ENCODE measurements around the gene MRPS34.
"Not testable (repeated sequence)": the region's sequence is repeated elsewhere in the genome, so short reads cannot be mapped to it uniquely, and the experiment has no call there.

The MRPS34 gene

DNA sequence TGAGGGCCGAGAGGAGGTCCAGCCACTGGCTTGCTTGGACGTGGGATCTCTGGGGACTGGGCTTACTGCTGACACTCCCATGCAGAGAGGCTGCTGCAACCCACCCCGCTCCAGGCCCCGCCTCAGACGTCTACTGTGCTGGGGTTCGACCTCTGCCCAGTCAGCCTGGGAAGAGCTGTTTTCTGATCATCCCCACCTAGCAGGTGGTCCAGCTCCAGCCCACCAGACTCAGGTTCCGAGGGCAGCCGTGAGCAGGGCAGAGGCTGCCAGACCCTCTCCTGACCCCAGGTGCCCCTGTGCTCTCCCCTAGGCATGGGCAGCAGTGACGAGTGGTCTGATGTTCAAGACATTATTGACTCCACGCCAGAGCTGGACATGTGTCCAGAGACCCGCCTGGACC, 25.0 kb downstream of the MRPS34 start:
- DNase-seq = no peak

GRCh38 chr16:1746693-1747195, 26.2 kb downstream of the MRPS34 start:
- DNase-seq = no peak

DNA sequence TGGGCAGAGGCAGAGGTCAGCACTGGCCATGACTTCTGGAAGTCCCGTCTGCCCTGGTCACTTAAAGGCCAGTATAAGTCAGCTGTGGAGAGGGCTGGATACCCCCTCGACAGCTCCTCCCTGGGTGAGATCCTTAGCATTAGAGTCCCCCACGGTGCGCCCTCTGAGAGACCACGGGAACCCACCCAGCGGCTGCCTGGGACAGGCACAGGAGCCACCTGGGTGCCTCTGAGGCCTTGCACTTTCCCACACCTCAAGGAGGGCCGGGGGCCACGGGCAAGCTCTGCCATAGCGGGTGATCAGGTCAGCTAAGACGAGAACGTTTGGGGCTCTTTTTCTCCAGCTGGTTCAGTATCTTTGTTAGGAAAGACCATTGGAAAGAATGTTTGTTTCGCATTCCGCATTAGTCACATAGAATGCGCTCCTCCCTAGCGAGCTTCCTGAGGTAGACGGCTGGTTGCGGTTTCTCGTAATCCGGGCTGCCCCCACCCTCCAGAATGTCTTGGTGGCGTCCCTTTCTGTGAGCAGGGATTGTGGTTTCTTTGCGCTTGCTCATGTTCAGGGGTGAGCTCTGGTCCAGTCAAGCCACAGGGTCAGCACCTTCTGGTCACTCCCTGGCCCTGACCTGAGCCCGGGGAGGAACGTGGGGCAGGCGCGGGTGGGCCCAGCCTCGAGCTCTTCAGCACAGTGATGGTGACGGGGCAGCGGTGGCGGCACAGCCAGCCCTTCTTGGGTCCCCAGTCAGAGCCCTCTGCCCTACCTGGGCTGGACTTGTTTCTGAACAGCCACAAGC, 26.8 kb downstream of the MRPS34 start:
- DNase-seq = no peak

DNA sequence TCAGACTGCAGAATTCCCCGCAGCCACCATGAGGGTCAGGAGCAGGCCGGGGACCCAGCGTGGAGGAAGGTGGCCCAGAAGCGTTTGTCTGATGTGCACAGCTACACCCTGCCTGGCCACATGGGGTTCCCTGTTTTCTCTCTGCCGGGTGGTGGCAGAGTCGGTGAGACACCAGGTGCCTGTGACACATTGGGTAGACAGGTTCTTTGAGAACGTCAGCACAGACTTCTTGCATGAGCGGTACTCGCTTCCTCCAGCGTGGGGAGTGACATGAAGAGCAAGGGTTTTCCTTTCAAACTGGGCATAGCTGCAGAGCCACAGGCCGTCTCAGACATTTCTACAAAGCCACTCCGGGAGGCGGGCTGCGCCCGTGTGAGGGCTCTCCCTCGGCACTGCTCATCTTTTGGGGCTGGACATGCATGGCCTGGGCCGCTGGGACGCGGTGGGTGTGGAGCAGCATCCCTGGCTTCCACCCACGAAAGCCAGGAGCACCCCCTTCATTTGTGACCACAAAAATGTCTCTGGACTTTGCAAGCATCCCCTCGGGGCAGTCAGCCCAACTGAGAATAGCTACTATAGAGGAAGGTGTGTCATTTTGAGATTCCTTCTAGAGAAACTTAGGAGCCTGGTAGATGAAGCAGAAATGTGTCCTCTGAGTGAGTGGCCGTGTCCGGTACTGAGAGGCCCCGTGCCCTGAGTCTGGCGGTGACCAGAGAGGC, 27.6 kb downstream of the MRPS34 start:
- DNase-seq = no peak

DNA sequence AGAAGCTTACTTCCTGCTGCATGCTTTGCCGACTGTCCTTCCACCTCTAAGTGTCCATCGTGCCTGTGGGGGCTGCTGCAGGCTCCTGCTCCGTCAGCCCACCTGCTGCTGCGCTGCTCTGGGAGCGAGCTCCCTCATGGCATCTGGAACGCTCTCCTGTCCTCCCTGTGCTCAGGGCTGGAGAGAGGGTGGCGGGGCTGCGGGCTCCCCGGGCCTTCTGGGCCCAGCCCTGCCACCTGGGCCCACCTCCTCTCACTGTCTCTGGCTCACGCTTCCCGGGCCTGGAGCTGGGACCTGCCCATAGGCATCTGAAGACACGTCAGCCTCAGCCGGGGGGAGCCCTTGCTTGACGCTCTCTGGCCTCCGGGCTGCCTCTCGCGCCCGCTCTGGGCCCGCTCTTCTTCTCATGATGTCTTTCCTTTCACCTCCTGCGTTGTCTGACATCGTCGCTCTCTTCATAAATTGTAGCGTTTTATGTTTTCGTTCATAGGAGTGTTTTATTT, 28.5 kb downstream of the MRPS34 start:
- DNase-seq = no peak

- peak; percentile 22 for DNase-seq
Observed at GRCh38 chr16:1743376-1744337, 29.3 kb downstream of the MRPS34 start.

DNA sequence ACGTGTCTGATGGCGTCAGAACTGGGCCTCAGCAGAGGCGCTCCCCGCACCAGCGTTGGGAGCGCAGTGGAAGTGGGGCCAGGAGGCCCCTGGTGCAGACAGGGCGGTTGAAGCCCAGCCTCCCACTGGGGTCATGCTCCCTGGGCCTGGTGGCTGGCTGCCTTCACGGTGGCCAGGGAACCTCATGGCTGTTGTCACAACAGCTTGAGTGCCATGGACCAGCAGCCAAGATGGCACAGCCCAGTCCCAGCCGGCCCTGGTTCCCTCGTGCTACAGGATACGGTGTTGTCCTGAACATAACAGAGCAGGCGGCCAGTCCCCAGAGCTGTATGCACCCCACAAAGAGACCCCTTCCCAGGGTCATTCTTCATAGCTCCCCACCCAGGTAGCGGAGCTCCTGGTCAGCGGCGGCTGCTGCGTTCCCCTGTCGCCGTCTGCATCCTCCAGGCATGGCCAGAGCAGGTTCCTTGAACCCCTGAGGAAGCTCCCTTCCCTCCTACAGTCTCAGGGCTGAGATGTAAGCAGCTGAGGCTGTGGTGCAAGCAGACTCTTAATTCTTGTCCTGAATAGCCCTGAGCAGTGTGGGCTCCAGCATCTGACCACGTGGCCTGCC, 31.3 kb downstream of the MRPS34 start:
- no peak for DNase-seq

DNA sequence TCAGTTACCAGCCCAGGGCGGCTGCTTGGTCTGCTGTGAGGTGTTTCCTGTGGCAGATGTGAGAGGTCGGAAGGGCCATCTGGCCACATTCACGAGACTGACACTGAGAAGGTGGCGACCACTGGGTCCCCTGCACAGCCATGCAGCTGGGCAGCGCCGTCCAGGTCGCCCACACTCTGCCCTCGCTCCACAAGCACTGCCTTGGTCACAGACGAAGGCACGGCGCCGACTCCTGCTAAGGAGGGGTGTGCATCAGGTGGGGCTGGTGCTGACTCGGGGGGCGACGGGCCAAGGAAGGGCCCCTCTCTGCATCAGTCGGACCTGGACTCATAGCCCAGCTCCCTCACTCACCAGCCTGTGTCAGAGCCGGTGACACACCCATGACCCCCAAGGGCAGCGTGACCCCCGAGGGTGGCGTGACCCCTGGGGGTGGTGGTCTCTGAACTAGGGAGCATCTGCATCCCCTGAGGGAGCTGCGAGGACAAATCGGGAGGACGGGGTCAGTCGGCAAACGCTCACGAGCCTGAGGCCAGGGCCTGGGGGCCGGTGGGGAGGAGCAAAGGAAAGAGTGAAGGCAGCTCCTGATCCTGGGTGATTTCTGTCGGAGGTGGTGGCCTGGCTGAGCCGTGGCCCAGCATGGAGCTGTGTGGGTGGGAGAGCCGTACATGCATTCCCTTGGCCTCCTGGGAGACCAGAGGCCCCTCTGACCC, 32.0 kb downstream of the MRPS34 start:
- DNase-seq = no peak

GRCh38 chr16:1740234-1740633, 32.7 kb downstream of the MRPS34 start:
- DNase-seq = no peak

GRCh38 chr16:1734816-1735215, 38.1 kb downstream of the MRPS34 start:
- no peak for DNase-seq

GRCh38 chr16:1734123-1734522, 38.8 kb downstream of the MRPS34 start:
- DNase-seq = no peak

DNA sequence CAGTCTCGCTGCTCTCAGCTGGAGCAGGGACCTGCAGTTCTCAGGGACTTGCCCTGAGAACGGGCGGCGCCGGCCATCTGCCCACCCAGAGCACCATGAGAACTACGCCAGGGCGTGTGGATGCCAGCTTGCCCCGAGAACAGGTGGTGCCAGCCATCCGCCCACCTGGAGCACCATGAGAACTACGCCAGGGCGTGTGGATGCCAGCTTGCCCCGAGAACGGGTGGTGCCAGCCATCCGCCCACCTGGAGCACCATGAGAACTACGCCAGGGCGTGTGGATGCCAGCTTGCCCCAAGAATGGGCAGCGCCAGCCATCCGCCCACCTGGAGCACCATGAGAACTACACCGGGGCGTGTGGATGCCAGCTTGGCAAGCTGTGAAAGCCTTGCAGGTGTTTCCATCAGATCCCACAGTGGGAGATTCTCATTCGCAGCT, 40.4 kb downstream of the MRPS34 start:
- not testable (repeated sequence) for DNase-seq

GRCh38 chr16:1732071-1732470, 40.9 kb downstream of the MRPS34 start:
- no peak for DNase-seq

DNA sequence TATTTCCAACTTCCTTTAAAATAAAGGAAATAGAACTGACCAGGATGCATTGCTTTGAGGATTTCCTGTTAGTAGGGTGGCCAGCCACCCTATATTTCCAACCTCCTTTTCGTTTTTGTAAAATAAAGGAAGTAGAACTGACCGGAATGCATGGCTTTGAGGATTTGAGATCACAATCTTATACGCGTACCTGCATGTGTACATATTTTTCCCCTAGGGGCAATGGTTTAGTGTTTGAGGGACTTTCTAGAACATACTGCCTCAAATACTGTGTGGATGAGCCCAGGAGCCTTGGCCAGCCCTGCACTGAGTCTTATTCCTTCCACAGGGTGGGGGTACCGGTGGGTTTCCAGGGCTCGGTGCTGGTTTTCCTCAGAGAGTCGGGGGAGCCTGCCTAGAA, 41.3 kb downstream of the MRPS34 start:
- no peak for DNase-seq

DNA sequence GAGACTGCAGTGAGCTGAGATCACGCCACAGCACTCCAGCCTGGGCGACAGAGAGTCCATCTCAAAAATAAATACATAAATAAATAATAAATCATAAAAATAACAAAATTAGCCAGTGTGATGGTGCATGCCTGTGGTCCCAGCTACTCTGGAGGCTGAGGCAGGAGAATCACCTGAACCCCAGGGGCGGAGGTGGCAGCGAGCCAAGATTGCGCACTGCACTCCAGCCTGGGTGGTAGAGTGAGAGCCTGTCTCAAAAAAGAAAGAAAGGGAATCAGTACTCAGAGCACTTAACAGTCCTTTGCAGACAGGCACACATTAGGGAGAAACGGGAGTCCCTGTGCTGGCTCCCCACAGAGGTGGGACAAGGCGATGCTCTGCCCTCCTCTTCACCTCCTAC, 41.9 kb downstream of the MRPS34 start:
- DNase-seq = no peak

DNA sequence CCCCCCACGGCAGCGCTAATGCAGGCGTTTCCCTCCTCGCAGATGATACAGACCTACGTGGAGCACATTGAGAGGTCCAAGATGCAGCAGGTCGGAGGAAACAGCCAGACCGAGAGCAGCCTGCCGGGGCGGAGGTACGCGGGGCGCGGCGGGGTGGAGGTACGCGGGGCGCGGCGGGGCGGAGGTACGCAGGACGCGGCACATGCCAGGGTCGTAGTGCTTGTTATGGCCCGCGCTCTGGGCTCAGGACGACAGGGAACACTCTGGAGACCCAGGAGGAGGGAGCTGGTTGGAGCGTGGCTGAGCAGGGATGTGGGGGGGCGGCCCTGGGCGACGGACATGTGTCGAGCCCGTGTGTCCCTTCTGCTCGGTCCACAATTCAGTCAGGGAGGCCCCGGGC, 43.5 kb downstream of the MRPS34 start:
- DNase-seq = no peak

- no peak for DNase-seq
Observed at GRCh38 chr16:1729026-1729425, 43.9 kb downstream of the MRPS34 start.

DNA sequence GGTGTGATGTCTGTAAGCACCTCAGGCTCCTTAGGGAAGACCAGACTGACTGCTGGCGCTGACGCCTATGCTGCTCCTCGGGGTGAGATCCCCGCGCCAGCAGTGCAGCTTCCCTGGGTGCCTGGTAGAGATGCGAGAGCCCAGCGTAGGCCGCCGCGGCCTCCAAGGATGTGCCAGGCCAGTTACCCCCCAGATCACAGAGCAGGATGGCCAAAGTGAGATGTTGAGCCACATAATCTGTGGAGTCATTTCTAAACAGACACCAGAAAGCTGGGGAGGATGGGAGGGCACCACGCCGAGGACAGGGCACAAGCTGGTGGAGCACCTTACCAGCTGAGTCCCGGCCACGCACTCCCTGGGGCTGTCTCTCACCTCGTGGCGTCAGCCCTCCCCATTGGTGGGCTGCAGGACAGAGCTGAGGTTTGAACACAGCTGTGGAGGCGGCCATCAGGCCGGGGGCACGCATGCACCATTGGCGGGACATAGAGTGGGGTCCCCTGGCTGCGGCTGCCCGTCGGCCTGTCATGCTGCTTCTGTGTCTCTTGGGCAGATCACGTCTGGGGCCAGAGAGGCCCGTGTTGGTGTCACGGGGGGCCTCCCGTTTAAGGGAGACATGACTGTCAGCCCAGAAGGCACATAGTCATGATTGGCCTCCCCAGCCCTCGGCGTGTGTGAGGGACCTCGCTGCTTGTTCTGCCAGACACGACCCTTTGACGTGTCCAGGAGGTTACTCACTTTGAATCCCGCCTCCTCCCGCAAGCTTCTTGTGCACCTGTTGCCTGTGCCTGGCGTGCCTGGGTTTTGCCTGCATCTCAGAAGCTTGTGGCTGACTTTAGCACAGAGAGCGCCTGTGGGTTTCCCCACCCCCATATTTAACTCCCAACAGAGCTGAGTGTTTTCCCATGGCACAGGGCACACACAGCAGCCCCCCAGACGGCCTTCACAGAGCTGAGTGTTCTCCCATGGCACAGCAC, 45.0 kb downstream of the MRPS34 start:
- no peak for DNase-seq

DNA sequence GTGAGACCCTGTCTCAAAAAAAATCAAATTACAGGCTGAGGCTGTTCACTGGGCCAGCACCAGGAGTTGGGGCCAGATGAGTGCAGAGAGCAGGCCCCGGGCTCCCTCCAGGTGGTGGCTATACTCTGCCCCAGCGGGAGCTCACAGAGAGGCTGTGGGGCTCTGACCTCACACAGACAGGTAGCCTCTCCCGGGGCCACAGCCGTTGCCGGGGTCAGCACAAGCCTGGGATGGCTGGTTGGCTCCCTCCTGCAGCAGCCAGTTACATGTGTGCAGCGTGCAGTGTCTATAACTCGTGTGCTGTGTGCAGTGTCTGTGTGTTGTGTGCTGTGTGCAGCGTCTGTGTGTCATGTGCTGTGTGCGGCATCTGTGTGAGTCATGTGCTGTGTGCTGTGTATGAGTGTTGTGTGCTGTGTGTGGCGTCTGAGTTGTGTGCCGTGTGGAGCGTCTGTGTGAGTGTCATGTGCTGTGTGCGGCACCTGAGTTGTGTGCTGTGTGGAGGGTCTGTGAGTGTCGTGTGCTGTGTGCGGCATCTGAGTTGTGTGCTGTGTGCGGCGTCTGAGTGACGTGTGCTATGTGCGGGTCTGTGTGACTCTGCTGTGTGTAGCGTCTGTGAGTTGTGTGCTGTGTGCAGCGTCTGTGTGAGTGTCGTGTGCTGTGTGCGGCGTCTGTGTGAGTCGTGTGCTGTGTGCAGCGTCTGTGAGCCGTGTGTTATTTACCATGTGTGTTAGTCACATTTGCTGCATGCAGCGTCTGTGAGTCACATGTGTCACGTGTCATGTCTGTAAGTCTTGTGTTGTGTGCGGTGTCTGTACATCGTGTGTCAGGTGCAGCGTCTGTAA, 46.1 kb downstream of the MRPS34 start:
- no peak for DNase-seq
